HEK293 (cell line): ENCODE data around the gene LIN9.

Source experiments
- CTCF ChIA-PET: fragments of 350-600 bp; formaldehyde crosslinking; extraction: SDS; loops from one replicate; lab custom pipeline; 2021; ENCODE audit warnings: antibody characterized with exemption; lab: Yijun Ruan, JAX
- POLR2A ChIA-PET: fragments of 300-600 bp; formaldehyde crosslinking; extraction: SDS; loops from one replicate; lab custom pipeline; 2020; ENCODE audit warnings: antibody characterized with exemption, inconsistent platforms; lab: Yijun Ruan, JAX
- H3K27ac ChIP-seq: fragments of 200-500 bp; sonication (Bioruptor generic); 2 replicates; pipeline ENCODE4 v1.5.1; 2014; ENCODE audit warnings: low read depth, low read length, control low read depth, inconsistent platforms; ENCODE audit errors: extremely low read depth
- H3K36me3 ChIP-seq, 2 experiments: fragments of 200-500 bp in 1 of 2; sonication (Bioruptor generic) in 1 of 2; 1 replicate in 1 of 2; 2 replicates in 1 of 2; pipeline ENCODE4 v1.5.1; 2014 to 2017; ENCODE audit warnings: inconsistent platforms in 2 of 2, low read length in 2 of 2; ENCODE audit not compliant: control insufficient read depth in 2 of 2, insufficient read depth in 1 of 2
- H3K4me1 ChIP-seq: fragments of 200-500 bp; sonication (Bioruptor generic); 2 replicates; pipeline ENCODE4 v1.5.1; 2014; ENCODE audit warnings: mild to moderate bottlenecking, low read length, inconsistent platforms; ENCODE audit not compliant: control insufficient read depth, insufficient read depth
- H3K4me3 ChIP-seq: 2 replicates; pipeline ENCODE4 v1.5.1; 2011; ENCODE audit warnings: low read depth, mild to moderate bottlenecking, control low read depth, low read length, moderate library complexity
- H3K9me3 ChIP-seq: fragments of 200-500 bp; sonication (Bioruptor generic); 2 replicates; pipeline ENCODE4 v1.5.1; 2014; ENCODE audit warnings: low read depth, low read length, inconsistent platforms; ENCODE audit not compliant: control insufficient read depth, insufficient read depth
- HOXD13 ChIP-seq: sonication (generic); formaldehyde crosslinking; IDR thresholded peaks from 2 replicates; pipeline ENCODE4 v1.8.0; 2022; ENCODE audit warnings: missing genetic modification reagents, borderline replicate concordance
- KLF9 ChIP-seq: fragments of 450-650 bp; formaldehyde crosslinking; IDR thresholded peaks from 2 replicates; pipeline ENCODE4 v1.5.1; 2016; ENCODE audit warnings: missing biosample characterization, missing genetic modification characterization, low read depth
- SCRT1 ChIP-seq: fragments of 450-650 bp; formaldehyde crosslinking; IDR thresholded peaks from 2 replicates; pipeline ENCODE4 v1.5.1; 2016; ENCODE audit warnings: missing biosample characterization, missing genetic modification characterization, borderline replicate concordance
- TRIM28 ChIP-seq: IDR thresholded peaks from 2 replicates; pipeline ENCODE4 v1.6.1; 2011; ENCODE audit warnings: low read length, control low read depth, borderline replicate concordance
- ZBTB17 ChIP-seq: fragments of 450-650 bp; formaldehyde crosslinking; IDR thresholded peaks from 2 replicates; pipeline ENCODE4 v1.5.1; 2016; ENCODE audit warnings: missing biosample characterization, missing genetic modification characterization
- ZFP41 ChIP-seq: fragments of 450-650 bp; formaldehyde crosslinking; IDR thresholded peaks from 2 replicates; pipeline ENCODE4 v1.5.1; 2016; ENCODE audit warnings: missing biosample characterization, missing genetic modification characterization, borderline replicate concordance
- ZFP69B ChIP-seq: fragments of 450-650 bp; formaldehyde crosslinking; IDR thresholded peaks from 2 replicates; pipeline ENCODE4 v1.5.1; 2016; ENCODE audit warnings: missing biosample characterization, missing genetic modification characterization
- ZNF121 ChIP-seq: fragments of 450-650 bp; formaldehyde crosslinking; IDR thresholded peaks from 2 replicates; pipeline ENCODE4 v1.5.1; 2016; ENCODE audit warnings: missing biosample characterization, missing genetic modification characterization
- ZNF184 ChIP-seq: fragments of 450-650 bp; IDR thresholded peaks from 2 replicates; pipeline ENCODE4 v1.5.1; 2018; ENCODE audit warnings: missing biosample characterization, mild to moderate bottlenecking, missing genetic modification characterization
- ZNF211 ChIP-seq: fragments of 450-650 bp; formaldehyde crosslinking; IDR thresholded peaks from 2 replicates; pipeline ENCODE4 v1.5.1; 2016; ENCODE audit warnings: low read depth, missing biosample characterization, missing genetic modification characterization
- ZNF24 ChIP-seq: fragments of 450-650 bp; formaldehyde crosslinking; IDR thresholded peaks from 2 replicates; pipeline ENCODE4 v1.5.1; 2016; ENCODE audit warnings: missing biosample characterization, missing genetic modification characterization
- ZNF366 ChIP-seq: fragments of 450-650 bp; formaldehyde crosslinking; conservative IDR thresholded peaks from 2 replicates; pipeline ENCODE4 v1.5.1; 2016; ENCODE audit warnings: missing biosample characterization, missing genetic modification characterization
- ZNF529 ChIP-seq: fragments of 450-650 bp; formaldehyde crosslinking; IDR thresholded peaks from 2 replicates; pipeline ENCODE4 v1.5.1; 2017; ENCODE audit warnings: missing genetic modification characterization, missing biosample characterization; ENCODE audit not compliant: insufficient replicate concordance
- ZNF530 ChIP-seq: fragments of 450-650 bp; formaldehyde crosslinking; IDR thresholded peaks from 2 replicates; pipeline ENCODE4 v1.5.1; 2016; ENCODE audit warnings: low read depth, missing biosample characterization, missing genetic modification characterization
- ZNF544 ChIP-seq: fragments of 450-650 bp; formaldehyde crosslinking; IDR thresholded peaks from 2 replicates; pipeline ENCODE4 v1.5.0; 2017; ENCODE audit warnings: missing biosample characterization, missing genetic modification characterization
- ZNF747 ChIP-seq: fragments of 450-650 bp; formaldehyde crosslinking; IDR thresholded peaks from 2 replicates; pipeline ENCODE4 v1.5.1; 2016; ENCODE audit warnings: missing biosample characterization, missing genetic modification characterization
- ZNF785 ChIP-seq: fragments of 450-650 bp; formaldehyde crosslinking; IDR thresholded peaks from 2 replicates; pipeline ENCODE4 v1.5.1; 2016; ENCODE audit warnings: missing biosample characterization, missing genetic modification characterization
- ZSCAN4 ChIP-seq: fragments of 450-650 bp; formaldehyde crosslinking; IDR thresholded peaks from 2 replicates; pipeline ENCODE4 v1.5.1; 2017; ENCODE audit warnings: missing biosample characterization, missing genetic modification characterization
- TF ChIP-seq, protein P1 (sequence below): fragments of 450-650 bp; formaldehyde crosslinking; IDR thresholded peaks from 2 replicates; pipeline ENCODE4 v1.5.1; 2016; ENCODE audit warnings: missing biosample characterization, missing genetic modification characterization
- TF ChIP-seq, protein P2 (sequence below): fragments of 450-650 bp; formaldehyde crosslinking; IDR thresholded peaks from 2 replicates; pipeline ENCODE4 v1.5.1; 2017; ENCODE audit warnings: missing biosample characterization, missing genetic modification characterization
- TF ChIP-seq, protein P3 (sequence below): fragments of 450-650 bp; formaldehyde crosslinking; IDR thresholded peaks from 2 replicates; pipeline ENCODE4 v1.5.1; 2016; ENCODE audit warnings: missing biosample characterization, missing genetic modification characterization
- TF ChIP-seq, protein P4 (sequence below): fragments of 450-650 bp; formaldehyde crosslinking; IDR thresholded peaks from 2 replicates; pipeline ENCODE4 v1.5.1; 2017; ENCODE audit warnings: missing biosample characterization, missing genetic modification characterization

LIN9 gene

GRCh38 chr1:226281058-226281457 is 27.9 kb downstream of the LIN9 start:
- Histone ChIP-seq H3K9me3 (no peaks in the 10 kb centered on the region), H3K27ac (no peak overlapping the region), H3K4me3 (no peak overlapping the region), H3K36me3 (peaks cover 7 to 42% of the 10 kb centered on the region in 2 experiments), H3K4me1 (no peaks in the 10 kb centered on the region)
- TF ChIP-seq, protein P1, sequence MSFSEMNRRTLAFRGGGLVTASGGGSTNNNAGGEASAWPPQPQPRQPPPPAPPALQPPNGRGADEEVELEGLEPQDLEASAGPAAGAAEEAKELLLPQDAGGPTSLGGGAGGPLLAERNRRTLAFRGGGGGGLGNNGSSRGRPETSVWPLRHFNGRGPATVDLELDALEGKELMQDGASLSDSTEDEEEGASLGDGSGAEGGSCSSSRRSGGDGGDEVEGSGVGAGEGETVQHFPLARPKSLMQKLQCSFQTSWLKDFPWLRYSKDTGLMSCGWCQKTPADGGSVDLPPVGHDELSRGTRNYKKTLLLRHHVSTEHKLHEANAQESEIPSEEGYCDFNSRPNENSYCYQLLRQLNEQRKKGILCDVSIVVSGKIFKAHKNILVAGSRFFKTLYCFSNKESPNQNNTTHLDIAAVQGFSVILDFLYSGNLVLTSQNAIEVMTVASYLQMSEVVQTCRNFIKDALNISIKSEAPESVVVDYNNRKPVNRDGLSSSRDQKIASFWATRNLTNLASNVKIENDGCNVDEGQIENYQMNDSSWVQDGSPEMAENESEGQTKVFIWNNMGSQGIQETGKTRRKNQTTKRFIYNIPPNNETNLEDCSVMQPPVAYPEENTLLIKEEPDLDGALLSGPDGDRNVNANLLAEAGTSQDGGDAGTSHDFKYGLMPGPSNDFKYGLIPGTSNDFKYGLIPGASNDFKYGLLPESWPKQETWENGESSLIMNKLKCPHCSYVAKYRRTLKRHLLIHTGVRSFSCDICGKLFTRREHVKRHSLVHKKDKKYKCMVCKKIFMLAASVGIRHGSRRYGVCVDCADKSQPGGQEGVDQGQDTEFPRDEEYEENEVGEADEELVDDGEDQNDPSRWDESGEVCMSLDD = no peak
- TF ChIP-seq HOXD13 (no peak), ZNF211 (no peak), ZFP41 (no peak), KLF9 (tag by site-specific recombination) (no peak), TRIM28 (no peak), ZNF529 (tag by site-specific recombination) (no peak), ZNF184 (no peak), ZNF544 (tag by site-specific recombination) (no peak), SCRT1 (no peak), ZNF24 (tag by site-specific recombination) (no peak)
- TF ChIP-seq, protein P2, sequence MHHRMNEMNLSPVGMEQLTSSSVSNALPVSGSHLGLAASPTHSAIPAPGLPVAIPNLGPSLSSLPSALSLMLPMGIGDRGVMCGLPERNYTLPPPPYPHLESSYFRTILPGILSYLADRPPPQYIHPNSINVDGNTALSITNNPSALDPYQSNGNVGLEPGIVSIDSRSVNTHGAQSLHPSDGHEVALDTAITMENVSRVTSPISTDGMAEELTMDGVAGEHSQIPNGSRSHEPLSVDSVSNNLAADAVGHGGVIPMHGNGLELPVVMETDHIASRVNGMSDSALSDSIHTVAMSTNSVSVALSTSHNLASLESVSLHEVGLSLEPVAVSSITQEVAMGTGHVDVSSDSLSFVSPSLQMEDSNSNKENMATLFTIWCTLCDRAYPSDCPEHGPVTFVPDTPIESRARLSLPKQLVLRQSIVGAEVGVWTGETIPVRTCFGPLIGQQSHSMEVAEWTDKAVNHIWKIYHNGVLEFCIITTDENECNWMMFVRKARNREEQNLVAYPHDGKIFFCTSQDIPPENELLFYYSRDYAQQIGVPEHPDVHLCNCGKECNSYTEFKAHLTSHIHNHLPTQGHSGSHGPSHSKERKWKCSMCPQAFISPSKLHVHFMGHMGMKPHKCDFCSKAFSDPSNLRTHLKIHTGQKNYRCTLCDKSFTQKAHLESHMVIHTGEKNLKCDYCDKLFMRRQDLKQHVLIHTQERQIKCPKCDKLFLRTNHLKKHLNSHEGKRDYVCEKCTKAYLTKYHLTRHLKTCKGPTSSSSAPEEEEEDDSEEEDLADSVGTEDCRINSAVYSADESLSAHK = no peak
- ChIA-PET POLR2A (no interaction called here), CTCF (no interaction called here)

DNA sequence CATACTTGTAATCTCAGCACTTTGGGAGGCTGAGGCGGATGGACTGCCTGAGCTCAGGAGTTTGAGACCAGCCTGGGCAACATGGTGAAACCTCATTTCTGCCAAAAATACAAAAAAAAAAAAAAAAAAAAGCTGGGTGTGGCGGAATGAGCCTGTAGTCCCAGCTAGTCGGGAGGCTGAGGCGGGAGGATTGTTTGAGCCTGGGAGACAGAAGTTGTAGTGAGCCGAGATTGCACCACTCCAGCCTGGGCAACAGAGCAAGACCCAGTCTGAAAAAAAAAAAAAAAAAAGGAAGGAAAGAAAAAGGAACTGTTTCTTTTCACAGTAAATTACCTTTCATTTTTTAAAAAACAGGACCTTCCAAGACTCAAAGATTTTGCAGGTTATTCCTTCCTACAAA is 29.5 kb downstream of the LIN9 start:
- ChIA-PET CTCF (interaction anchor here (1.0 to 1.9 kb wide), 2 partner anchors 13 to 53 kb away, joined by 4 to 6 read pairs; no protein-coding TSS in a partner anchor), POLR2A (interaction anchor here (0.7 to 1.3 kb wide), 5 partner anchors 13 to 1357 kb away, joined by 3 to 6 read pairs (median 3); partner anchors contain the start of gene LIN9)
- Histone ChIP-seq H3K27ac (no peak overlapping the region), H3K36me3 (peaks cover 6 to 40% of the 10 kb centered on the region in 2 experiments), H3K9me3 (no peaks in the 10 kb centered on the region), H3K4me3 (no peak overlapping the region), H3K4me1 (no peaks in the 10 kb centered on the region)
- TF ChIP-seq ZNF529 (tag by site-specific recombination) (no peak), ZNF121 (tag by site-specific recombination) (0 out of 2 replicates have a peak, but pooled peaks have one; percentile 12), ZFP69B (tag by site-specific recombination) (no peak), ZNF530 (tag by site-specific recombination) (no peak)
- TF ChIP-seq, protein P3, sequence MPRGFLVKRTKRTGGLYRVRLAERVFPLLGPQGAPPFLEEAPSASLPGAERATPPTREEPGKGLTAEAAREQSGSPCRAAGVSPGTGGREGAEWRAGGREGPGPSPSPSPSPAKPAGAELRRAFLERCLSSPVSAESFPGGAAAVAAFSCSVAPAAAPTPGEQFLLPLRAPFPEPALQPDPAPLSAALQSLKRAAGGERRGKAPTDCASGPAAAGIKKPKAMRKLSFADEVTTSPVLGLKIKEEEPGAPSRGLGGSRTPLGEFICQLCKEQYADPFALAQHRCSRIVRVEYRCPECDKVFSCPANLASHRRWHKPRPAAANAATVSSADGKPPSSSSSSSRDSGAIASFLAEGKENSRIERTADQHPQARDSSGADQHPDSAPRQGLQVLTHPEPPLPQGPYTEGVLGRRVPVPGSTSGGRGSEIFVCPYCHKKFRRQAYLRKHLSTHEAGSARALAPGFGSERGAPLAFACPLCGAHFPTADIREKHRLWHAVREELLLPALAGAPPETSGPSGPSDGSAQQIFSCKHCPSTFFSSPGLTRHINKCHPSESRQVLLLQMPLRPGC (tag by site-specific recombination) = no peak

GRCh38 chr1:226277897-226278296 is 31.1 kb downstream of the LIN9 start:
- Histone ChIP-seq H3K4me3 (no peak overlapping the region), H3K4me1 (no peaks in the 10 kb centered on the region), H3K36me3 (peaks cover 5 to 26% of the 10 kb centered on the region in 2 experiments), H3K9me3 (no peaks in the 10 kb centered on the region), H3K27ac (no peak overlapping the region)
- ChIA-PET CTCF (interaction anchor here (0.6 kb wide), 1 partner anchor 15 kb away, joined by 3 read pairs; no protein-coding TSS in a partner anchor), POLR2A (no interaction called here)
- no peak for TF ChIP-seq ZNF366 (tag by site-specific recombination)
- TF ChIP-seq ZNF785 (tag by site-specific recombination) = no peak
- no peak for TF ChIP-seq ZNF747 (tag by site-specific recombination)
- TF ChIP-seq ZSCAN4 (tag by site-specific recombination) = no peak
- peak; percentile 71 for TF ChIP-seq ZBTB17
- TF ChIP-seq, protein P4, sequence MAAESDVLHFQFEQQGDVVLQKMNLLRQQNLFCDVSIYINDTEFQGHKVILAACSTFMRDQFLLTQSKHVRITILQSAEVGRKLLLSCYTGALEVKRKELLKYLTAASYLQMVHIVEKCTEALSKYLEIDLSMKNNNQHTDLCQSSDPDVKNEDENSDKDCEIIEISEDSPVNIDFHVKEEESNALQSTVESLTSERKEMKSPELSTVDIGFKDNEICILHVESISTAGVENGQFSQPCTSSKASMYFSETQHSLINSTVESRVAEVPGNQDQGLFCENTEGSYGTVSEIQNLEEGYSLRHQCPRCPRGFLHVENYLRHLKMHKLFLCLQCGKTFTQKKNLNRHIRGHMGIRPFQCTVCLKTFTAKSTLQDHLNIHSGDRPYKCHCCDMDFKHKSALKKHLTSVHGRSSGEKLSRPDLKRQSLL = peak; percentile 96
